HG03442 (cell line): ENCODE measurements around the gene COQ8B.
"Not testable (repeated sequence)": the region's sequence is repeated elsewhere in the genome, so short reads cannot be mapped to it uniquely, and the experiment has no call there.

Experiments used
- ATAC-seq: cut with Tn5 transposase; IDR thresholded peaks from one replicate; pipeline ENCODE4 v1.9.1; 2021; ENCODE audit warnings: mild to moderate bottlenecking, moderate library complexity; ENCODE audit not compliant: unreplicated experiment

COQ8B gene

DNA sequence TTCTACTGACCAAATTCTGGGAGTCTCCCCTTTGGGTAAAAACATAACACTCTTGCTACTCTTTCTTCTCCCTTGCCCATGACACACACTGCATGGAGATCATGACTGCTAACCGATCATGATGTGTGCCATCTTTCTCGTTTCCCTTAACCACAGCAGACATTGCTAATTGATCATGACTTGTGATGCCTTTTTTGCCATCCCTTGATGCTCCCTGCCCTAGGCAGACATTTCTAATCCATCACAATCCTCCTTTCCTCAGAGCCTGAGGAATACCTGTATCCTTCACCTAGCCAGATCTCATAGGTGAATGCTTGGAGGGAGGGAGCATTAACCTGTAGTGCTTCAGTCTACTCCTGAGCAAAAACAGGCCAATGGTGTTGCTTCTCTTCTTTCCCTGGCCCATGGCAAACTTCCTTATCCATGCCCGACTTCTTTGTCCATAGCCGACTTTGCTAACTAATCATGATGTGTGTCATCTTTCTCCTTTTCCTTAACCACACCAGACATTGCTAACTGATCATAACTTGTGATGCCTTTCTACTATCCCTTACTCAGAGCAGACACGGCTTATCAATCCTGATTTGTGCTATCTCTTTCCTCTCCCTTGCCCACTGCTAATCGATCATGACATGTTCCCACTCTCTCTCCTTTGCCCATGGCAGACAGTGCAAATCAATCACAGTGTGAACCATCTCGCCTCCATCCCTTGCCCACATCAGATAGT is 44.0 kb downstream of the COQ8B start:
- no peak for ATAC-seq

GRCh38 chr19:40672038-40672437 is 44.6 kb downstream of the COQ8B start:
- no peak for ATAC-seq

DNA sequence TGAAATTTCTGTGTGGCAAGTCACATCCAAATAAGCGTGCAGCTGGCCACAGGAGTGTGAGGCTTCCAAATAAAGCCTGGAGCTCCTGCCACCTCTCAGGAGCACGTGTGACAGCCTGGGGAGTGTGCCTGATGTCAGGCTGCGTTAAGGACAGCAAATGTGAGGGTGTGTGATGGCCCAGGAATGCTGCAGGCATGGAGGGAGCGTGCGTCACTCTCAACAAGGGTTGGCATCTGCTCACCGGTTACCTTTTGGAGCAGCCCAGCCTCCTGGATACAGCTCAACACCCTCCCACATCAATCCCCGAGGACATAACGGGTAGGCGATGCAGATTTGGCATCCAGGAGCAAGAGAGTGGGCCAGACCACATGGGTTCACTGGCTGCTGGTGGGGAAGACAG is 45.3 kb downstream of the COQ8B start:
- ATAC-seq: no peak

- no peak for ATAC-seq
These were observed 47.6 kb downstream of the COQ8B start for GRCh38 chr19:40668991-40669614.

- no peak for ATAC-seq
These were observed 49.1 kb downstream of the COQ8B start for GRCh38 chr19:40667602-40668001.

- ATAC-seq: no peak
These were observed 49.8 kb downstream of the COQ8B start for GRCh38 chr19:40666803-40667438.

- no peak for ATAC-seq
These were observed 52.7 kb downstream of the COQ8B start for GRCh38 chr19:40663695-40664692.

- ATAC-seq: peak; percentile 87
These were observed 53.6 kb downstream of the COQ8B start for GRCh38 chr19:40662925-40663694.

DNA sequence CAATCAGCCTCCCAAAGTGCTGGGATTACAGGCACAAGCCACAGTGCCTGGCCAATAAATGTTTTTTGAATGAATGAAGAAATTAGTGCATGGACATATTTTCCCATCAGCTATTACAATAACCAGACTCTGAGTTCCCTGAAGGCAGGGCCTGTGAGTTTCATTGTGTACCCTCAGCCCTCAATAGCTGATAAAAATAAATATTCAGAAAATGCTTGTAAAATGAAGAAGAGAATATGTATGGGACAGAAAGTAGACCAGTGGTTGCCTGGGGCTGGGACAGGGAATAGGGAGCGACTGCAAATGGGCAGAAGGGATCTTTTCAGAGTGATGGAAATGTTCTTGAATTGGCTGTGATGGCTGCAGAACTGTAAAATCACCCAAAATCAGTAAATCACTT is 55.1 kb downstream of the COQ8B start:
- ATAC-seq: no peak

DNA sequence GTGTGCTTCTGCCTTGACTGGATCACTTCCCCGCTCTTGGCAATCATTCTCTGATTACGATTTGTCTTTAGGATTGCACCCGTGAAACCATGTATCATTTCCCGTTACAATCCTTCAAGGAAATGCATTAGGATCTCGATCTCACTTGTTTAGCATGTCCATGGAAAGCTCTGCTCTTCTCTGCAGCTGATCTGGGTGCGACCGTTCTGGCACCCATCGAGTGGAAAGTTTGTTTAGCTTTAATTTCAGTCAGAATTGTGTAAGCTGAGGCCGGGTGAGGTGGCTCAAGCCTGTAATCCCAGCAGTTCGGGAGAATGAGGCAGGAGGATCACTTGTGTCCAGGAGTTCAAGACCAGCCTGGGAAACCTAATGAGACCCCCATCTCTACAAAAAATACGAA is 57.1 kb downstream of the COQ8B start:
- ATAC-seq: no peak

DNA sequence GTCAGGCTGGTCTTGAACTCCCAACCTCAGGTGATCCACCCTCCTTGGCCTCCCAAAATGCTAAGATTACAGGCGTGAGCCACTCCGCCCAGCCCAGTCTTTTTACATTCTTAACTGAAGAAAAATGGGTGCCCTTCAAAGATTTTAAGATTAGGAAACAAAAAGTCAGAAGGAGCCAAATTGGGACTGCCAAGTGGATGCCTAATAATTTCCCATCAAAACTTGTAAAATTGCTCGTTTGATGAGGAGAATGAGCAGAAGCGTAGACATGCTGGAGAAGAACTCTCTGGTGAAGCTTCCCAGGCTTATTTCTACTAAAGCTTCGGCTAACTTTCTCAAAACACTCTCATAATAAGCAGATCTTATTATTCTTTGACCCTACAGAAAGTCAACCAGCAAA is 57.6 kb downstream of the COQ8B start:
- no peak for ATAC-seq

GRCh38 chr19:40658031-40658430 is 58.7 kb downstream of the COQ8B start:
- no peak for ATAC-seq

- not testable (repeated sequence) for ATAC-seq
These were observed 61.0 kb downstream of the COQ8B start for GRCh38 chr19:40655684-40656083.

DNA sequence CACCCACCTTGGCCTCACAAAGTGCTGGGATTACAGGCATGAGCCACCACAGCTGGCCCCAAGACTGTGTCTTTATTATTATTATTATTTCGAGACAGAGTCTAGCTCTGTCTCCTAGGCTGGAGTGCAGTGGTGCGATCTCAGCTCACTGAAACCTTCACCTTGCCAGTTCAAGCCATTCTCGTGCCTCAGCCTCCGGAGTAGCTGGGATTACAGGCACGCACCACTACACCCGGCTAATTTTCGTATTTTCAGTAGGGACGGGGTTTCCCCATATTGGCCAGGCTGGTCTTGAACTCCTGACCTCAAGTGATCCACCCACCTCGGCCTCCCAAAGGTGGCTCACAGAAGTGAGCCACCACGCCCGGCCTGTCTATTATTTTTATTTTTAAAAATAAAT is 64.4 kb downstream of the COQ8B start:
- ATAC-seq: not testable (repeated sequence)

- no peak for ATAC-seq
These were observed 65.9 kb downstream of the COQ8B start for GRCh38 chr19:40650749-40651305.

GRCh38 chr19:40649903-40650675 is 66.6 kb downstream of the COQ8B start:
- not testable (repeated sequence) for ATAC-seq

DNA sequence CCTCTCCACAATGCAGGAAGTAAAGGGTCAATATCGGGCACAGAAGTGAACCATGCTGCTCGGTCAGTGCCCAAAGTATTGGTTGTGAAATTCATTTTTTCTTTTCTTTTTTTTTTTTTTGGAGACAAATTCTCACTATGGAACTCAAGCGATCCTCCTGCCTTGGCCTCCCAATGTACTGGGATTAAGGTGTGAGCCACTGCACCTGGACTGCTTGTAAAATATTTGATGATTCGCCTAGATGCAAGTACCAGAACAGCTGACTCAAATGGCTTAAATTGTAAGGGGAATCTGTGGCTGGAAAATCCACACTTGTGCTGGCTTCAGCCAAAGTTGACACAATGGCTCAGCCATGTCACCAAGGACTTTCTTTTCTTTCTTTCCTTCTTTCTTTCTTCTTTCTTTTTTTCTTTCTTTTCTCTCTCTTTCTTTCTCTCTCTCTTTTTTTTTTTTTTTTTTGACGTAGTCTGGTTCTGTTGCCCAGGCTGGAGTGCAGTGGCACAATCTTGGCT is 69.9 kb downstream of the COQ8B start:
- ATAC-seq: no peak

GRCh38 chr19:40642757-40643305 is 73.9 kb downstream of the COQ8B start:
- no peak for ATAC-seq
